HepG2 (cell line): ENCODE results near the gene OAT. TPM values are rescaled to one million over a fixed set of nuclear protein-coding genes. Genes with fewer than 3 reads are reported as not detected.
A peak's percentile ranks its signal among the peaks of the same experiment; 100 is the strongest.

Experiments used
- ATAC-seq: fragments of 200-7000 bp; cut with Tn5 transposase; 3 replicates; pipeline ENCODE4 v1.9.1; 2020; ENCODE audit warnings: mild to moderate bottlenecking, moderate library complexity
- BruUV-seq: library from RNA; stranded (reverse); fragments of 400-500 nt; replicated peaks from 2 replicates; lab custom pipeline; 2021; lab: Mats Ljungman, UMichigan
- CTCF ChIA-PET: fragments of 300-600 bp; formaldehyde crosslinking; extraction: SDS; loops from one replicate; lab custom pipeline; 2021; ENCODE audit warnings: low total read pairs, inconsistent platforms, low intra/inter-chr PET ratio; lab: Yijun Ruan, JAX
- POLR2A ChIA-PET: fragments of 350-600 bp; sonication (Branson Sonifier 250); formaldehyde crosslinking; loops from one replicate; lab custom pipeline; 2020; ENCODE audit warnings: antibody characterized with exemption, inconsistent platforms; lab: Yijun Ruan, JAX
- DNase-seq: peaks from one replicate; pipeline ENCODE4 v3.0.0-alpha.2; 2015; ENCODE audit warnings: low spot score
- FAIRE-seq: peaks from 3 replicates; lab custom pipeline; 2011; peaks lifted over from hg19 to GRCh38; lab: Jason Lieb, UNC
- H2AFZ ChIP-seq: one replicate; pipeline ENCODE4 v1.6.1; 2011; ENCODE audit warnings: low read length, inconsistent platforms
- H3K27ac ChIP-seq: fragments of 300-600 bp; 3 replicates; pipeline ENCODE4 v1.8.0; 2011; ENCODE audit warnings: mixed run types, mild to moderate bottlenecking, mixed read lengths, low read length, inconsistent platforms; ENCODE audit not compliant: insufficient read depth; ENCODE audit errors: extremely low read length
- H3K27me3 ChIP-seq, 2 experiments: fragments of 200-600 bp in 1 of 2; 2 replicates in 1 of 2; 3 replicates in 1 of 2; pipeline versions ENCODE4 v1.6.0 to v1.8.0; 2011; ENCODE audit warnings: low read length in 2 of 2, mild to moderate bottlenecking in 2 of 2, moderate library complexity in 2 of 2, inconsistent platforms in 1 of 2; ENCODE audit not compliant: insufficient read depth in 2 of 2, control insufficient read depth in 1 of 2
- H3K36me3 ChIP-seq, 2 experiments: fragments of 200-600 bp in 1 of 2; replicated peaks in 1 of 2; 2 replicates in 1 of 2; 3 replicates in 1 of 2; pipeline versions ENCODE4 v1.5.1 to v1.8.0; 2011; ENCODE audit warnings: low read length in 2 of 2, inconsistent platforms in 1 of 2; ENCODE audit not compliant: insufficient read depth in 2 of 2, control insufficient read depth in 1 of 2
- H3K4me1 ChIP-seq: 2 replicates; pipeline ENCODE4 v1.5.1; 2012; ENCODE audit warnings: low read length, inconsistent platforms; ENCODE audit not compliant: insufficient read depth
- H3K4me2 ChIP-seq: 2 replicates; pipeline ENCODE4 v1.6.0; 2011; ENCODE audit warnings: low read depth, low read length, inconsistent platforms
- H3K4me3 ChIP-seq, 3 experiments: fragments of 200-600 bp in 1 of 3; sonication (generic), shearing (Covaris generic) in 1 of 3; replicated peaks in 1 of 3; 2 replicates each; pipeline ENCODE4 v1.5.1; 2011 to 2016; ENCODE audit warnings: low read length in 3 of 3, inconsistent platforms in 2 of 3, low read depth in 2 of 3, mild to moderate bottlenecking in 2 of 3, control low read depth in 1 of 3, mixed read lengths in 1 of 3; ENCODE audit not compliant: insufficient read depth in 1 of 3
- H3K79me2 ChIP-seq: one replicate; pipeline ENCODE4 v1.6.1; 2011; ENCODE audit warnings: low read length, inconsistent platforms; ENCODE audit not compliant: insufficient read depth
- H3K9ac ChIP-seq: 2 replicates; pipeline ENCODE4 v1.6.0; 2011; ENCODE audit warnings: mild to moderate bottlenecking, low read depth, low read length, inconsistent platforms; ENCODE audit not compliant: insufficient read depth
- H3K9me3 ChIP-seq: 2 replicates; pipeline ENCODE4 v1.5.1; 2012; ENCODE audit warnings: mild to moderate bottlenecking, low read length
- H4K20me1 ChIP-seq: 2 replicates; pipeline ENCODE4 v1.6.0; 2011; ENCODE audit warnings: inconsistent platforms, mild to moderate bottlenecking, low read length, moderate library complexity; ENCODE audit not compliant: insufficient read depth
- SIN3B ChIP-seq: fragments of 150-350 bp; IDR thresholded peaks from 2 replicates; pipeline ENCODE4 v1.6.1; 2014; ENCODE audit warnings: low read length
- WGBS: methylation state at CpG from one replicate; pipeline ENCODE4 v1.1.6; 2017; ENCODE audit warnings: low lambda C conversion rate; 5-methylcytosine and 5-hydroxymethylcytosine counted together
- in situ Hi-C: cut with HindIII; loops from 2 replicates; pipeline ENCODE4 v1.10.0; 2017; ENCODE audit warnings: low pct_unique_long_range_greater_than_20kb; ENCODE audit not compliant: extremely low pct_ligation_motif_present
- intact Hi-C: fragments of 100-400 bp; cut with micrococcal nuclease; formaldehyde crosslinking; loops from one replicate; pipeline ENCODE4 v1.10.0; 2022; ENCODE audit not compliant: unreplicated experiment
- polyA plus RNA-seq, 8 experiments: library from polyadenylated mRNA; depleted of rRNA in 3 of 8; stranded (reverse) in 7 of 8; unstranded in 1 of 8; fragments of >200 nt; fragmentation: Illumina TruSeq in 4 of 8; extraction: Trizol in 4 of 8; gene quantifications; 2 replicates each; pipeline versions ENCODE4 v1.2.1 to v1.2.3, GENCODE V29; 2011 to 2016; ENCODE audit warnings: low read depth in 4 of 8, missing spikeins in 1 of 8, mixed read lengths in 1 of 8; ENCODE audit not compliant: insufficient read depth in 1 of 8
- total RNA-seq, 5 experiments: library from RNA; depleted of rRNA; stranded (reverse); fragments of >200 nt; fragmentation: Illumina TruSeq; extraction: Trizol; gene quantifications; 2 replicates each; pipeline ENCODE4 v1.2.3, GENCODE V29; 2016; ENCODE audit warnings: low read depth in 1 of 5
- TF ChIP-seq, protein P1 (sequence below): sonication (generic); formaldehyde crosslinking; IDR thresholded peaks from 2 replicates; pipeline ENCODE4 v1.5.0; 2020; ENCODE audit warnings: mild to moderate bottlenecking, missing genetic modification reagents

OAT gene
- total and polyA plus RNA-seq, 2 of the 13 experiments (the other 11 are each of a cell fraction or from before 2014, with no cell fraction given) = 87.8 to 96.7 TPM

DNA sequence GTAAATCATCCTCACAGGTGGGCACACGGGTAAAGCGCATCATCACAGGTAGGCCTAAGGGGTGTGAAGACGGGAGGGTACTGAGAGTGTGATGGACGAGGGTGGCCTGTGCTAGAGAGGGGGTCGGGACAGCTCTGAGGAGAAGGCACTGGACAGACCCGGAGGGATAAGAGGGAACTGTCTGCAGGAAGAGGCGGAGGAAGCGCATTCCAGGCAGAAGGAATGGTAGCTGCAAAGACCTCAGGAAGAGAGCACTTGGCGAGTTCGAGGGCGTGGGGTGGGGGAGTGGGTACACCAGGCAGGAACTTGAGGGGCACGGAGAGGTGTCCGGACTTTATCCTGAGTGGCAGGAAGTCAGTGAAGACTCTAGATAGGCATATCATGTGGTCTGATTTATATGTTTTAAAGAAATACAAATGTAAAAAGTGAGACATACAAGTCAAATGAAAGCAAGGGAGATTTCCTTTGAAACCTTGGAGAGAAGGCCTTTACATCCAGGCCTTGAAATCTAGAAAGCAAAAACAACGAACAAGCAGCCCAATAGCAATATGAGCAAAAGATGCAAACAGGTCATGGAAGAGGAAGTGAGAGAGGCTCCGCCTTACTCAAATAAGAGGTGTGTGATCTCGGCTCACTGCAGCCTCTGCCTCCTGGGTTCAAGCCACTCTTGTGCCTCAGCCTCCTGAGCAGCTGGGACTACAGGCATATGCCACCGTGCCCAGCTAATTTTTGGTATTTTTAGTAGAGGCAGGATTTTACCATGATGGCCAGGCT, 46.5 kb upstream of the OAT start:
- TF ChIP-seq SIN3B = no peak
- TF ChIP-seq, protein P1, sequence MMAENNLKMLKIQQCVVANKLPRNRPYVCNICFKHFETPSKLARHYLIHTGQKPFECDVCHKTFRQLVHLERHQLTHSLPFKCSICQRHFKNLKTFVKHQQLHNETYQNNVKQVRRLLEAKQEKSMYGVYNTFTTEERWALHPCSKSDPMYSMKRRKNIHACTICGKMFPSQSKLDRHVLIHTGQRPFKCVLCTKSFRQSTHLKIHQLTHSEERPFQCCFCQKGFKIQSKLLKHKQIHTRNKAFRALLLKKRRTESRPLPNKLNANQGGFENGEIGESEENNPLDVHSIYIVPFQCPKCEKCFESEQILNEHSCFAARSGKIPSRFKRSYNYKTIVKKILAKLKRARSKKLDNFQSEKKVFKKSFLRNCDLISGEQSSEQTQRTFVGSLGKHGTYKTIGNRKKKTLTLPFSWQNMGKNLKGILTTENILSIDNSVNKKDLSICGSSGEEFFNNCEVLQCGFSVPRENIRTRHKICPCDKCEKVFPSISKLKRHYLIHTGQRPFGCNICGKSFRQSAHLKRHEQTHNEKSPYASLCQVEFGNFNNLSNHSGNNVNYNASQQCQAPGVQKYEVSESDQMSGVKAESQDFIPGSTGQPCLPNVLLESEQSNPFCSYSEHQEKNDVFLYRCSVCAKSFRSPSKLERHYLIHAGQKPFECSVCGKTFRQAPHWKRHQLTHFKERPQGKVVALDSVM (CRISPR knock-in tag) = 0 out of 2 replicates have a peak, but pooled peaks have one; percentile 19
- peaks cover 79% of the 10 kb centered on the region for H3K4me1 ChIP-seq
- no peak for ATAC-seq

More for the DNA sequence above, 46.5 kb upstream of the OAT start:
- H3K79me2 ChIP-seq = no peaks in the 10 kb centered on the region
- CTCF ChIA-PET = no interaction called here
- 76% methylated on average over 17 of the region's 17 CpGs for WGBS
- in situ Hi-C loops (no loop called here), intact Hi-C loops (no loop called here)
- no peak for FAIRE-seq
- no peaks in the 10 kb centered on the region for H3K36me3 ChIP-seq
- no peak overlapping the region for H3K27ac ChIP-seq
- no peaks in the 10 kb centered on the region for H3K9me3 ChIP-seq
- POLR2A ChIA-PET = interaction anchor here (1.6 to 2.3 kb wide), 2 partner anchors 10 to 46 kb away, joined by 8 to 11 read pairs; partner anchors contain the start of gene OAT
- DNase-seq = no peak
- no peaks in the 10 kb centered on the region; a peak in 1 of 5 replicates for H3K27me3 ChIP-seq
- H3K4me2 ChIP-seq = 0 out of 2 replicates have a peak overlapping the region, but pooled peaks have one; percentile 41
- BruUV-seq = no TSS peak
- H3K9ac ChIP-seq = no peak overlapping the region
- H3K4me3 ChIP-seq = no peak overlapping the region
- H4K20me1 ChIP-seq = 0 out of 2 replicates have a peak, but pooled peaks cover 6% of the 10 kb centered on the region
- no peak overlapping the region for H2AFZ ChIP-seq
